GM18858 (cell line): Measurements from ENCODE around the gene NAP1L3.

Experiments used
- ATAC-seq: cut with Tn5 transposase; IDR thresholded peaks from one replicate; pipeline ENCODE4 v1.9.1; 2021; ENCODE audit not compliant: unreplicated experiment

NAP1L3 gene

DNA sequence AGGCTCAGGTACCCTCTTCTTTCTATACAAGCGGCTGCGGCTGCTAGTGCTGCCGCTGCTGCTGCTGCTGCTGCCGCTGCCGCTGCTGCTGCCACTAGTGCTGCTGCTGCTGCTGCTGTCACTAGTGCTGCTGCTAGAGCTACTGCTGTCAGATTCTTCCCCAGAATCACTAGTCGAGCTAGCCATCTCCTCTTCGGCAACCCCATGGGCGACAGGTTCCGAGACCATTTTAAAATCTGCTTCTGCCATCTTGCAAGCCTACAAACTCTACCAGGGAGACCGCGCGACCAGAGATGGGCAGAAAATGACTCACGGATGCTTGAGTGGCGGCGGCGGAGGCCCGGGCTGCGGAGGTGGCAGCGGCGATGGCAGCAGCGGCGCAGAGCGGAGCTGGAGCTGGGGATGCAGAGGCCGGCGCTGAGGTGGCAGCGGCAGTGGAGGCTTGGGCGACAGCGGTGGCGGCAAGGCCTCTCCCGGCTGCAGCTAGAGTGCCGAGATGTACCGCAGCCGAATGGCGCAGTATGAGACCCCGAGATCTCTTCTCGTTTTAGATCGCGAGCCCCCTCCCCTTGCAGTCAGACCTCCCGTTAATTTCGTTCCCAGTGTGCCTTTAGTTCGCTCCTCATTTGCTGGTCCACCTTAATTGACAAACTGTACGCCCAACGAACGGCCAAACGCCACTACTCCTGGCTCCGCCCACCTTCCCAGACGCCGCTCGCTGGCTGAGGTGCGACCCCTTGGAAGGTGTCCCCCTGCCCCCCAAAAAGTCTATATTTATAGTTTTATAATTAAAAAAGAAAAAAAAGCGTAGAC lies at the start of gene NAP1L3:
Gene NAP1L3, minus strand, starts transcription at position 523 of the 813 bp plus-strand sequence. Its CDS starts 274 bp downstream, at position 249.
- peak; percentile 62 for ATAC-seq

GRCh38 chrX:93711076-93711475 lies 37.7 kb upstream of the NAP1L3 start:
- ATAC-seq, result no peak

GRCh38 chrX:93703701-93704100 lies 30.3 kb upstream of the NAP1L3 start:
- no peak for ATAC-seq

DNA sequence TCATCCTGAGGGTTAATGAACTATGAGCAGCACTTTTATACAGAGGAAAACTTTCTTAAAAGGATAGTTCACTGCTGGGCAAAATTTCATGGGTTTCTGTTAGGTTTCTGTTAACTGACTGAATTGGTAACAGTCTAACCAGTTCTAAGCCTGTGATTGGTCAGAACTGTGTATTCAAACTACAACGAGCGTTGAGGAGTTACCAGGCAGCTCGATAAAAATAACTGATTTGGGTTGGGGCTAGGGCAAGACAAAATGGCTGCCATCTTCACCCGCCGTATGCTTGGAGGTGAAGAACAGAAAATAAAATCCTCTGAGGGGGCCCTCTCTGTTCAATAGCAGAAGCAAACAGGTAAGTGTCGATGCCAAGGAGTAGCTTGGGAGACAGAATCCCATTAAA lies 22.6 kb upstream of the NAP1L3 start:
- ATAC-seq, result no peak

DNA sequence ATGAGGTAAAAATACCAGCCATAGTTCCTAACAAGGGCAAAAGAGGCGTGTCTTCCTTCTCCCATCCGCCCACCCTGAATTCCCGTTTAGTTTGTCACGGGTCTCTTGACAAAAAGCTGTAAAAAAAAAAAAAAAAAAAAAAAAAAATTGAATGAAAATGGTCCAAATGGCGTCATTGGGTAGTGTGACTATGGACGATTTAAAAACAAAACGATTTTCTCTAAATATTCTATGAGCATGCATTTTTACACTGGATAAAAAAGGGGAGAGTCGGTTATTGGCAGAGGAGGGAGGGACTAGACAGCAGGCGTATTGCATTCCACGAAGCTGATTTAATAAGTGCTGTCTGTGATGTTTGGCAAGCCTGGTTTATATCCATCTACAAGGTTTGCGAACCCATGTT lies 492 bp upstream of the NAP1L3 start, which contains the start of gene FAM133A:
Gene FAM133A, plus strand, starts transcription at position 338 of the 403 bp plus-strand sequence. CDS start 35,214 bp downstream, outside the sequence.
- peak; percentile 5 for ATAC-seq

GRCh38 chrX:93660575-93660974 lies 12.8 kb downstream of the NAP1L3 start:
- no peak for ATAC-seq

GRCh38 chrX:93649381-93649780 lies 24.0 kb downstream of the NAP1L3 start:
- ATAC-seq, result no peak

DNA sequence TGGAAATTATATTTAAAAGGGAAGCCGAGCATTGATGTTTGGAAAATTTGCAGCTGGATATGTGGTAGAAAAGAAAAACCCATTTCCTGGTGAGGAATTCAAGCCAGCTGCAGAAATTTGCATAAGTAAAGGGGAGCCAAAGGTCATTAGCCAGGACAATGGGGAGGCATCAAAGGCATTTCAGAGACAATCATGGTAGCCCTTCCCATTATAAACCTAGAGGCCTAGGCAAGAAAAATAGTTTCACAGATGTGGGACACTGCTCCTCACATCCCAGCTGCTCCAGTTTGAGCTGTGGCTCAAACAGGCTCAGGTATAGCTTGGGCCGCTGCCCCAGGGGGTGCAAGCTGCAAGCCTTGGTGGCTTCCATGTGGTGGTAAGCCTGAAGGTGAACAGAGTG lies 35.8 kb downstream of the NAP1L3 start:
- no peak for ATAC-seq
